K562 (cell line): ENCODE data around the gene SLC49A4. TPM values are rescaled to one million over a fixed set of nuclear protein-coding genes. Genes with fewer than 3 reads are reported as not detected.

Experiments used
- ATAC-seq: fragments of 200-7000 bp; cut with Tn5 transposase; 3 replicates; pipeline ENCODE4 v1.9.1; 2020; ENCODE audit warnings: moderate library complexity
- BruUV-seq: library from RNA; stranded (reverse); fragments of 400-500 nt; replicated peaks from 2 replicates; lab custom pipeline; 2021; lab: Mats Ljungman, UMichigan
- CTCF ChIA-PET: fragments of 300-600 bp; formaldehyde crosslinking; extraction: SDS; loops from one replicate; lab custom pipeline; 2021; ENCODE audit warnings: low intra/inter-chr PET ratio; lab: Yijun Ruan, JAX
- POLR2A ChIA-PET: fragments of 300-600, 350-650 bp; sonication (Branson Sonifier 250); formaldehyde crosslinking; extraction: SDS; loops from one replicate; lab custom pipeline; 2021; ENCODE audit warnings: antibody characterized with exemption, inconsistent platforms; lab: Yijun Ruan, JAX
- DNase-seq, 4 experiments: peaks; one replicate each; pipeline versions ENCODE4 v3.0.0 to v3.0.0-alpha.2; 2011 to 2018; ENCODE audit warnings: low spot score in 3 of 4, mixed read lengths in 3 of 4; ENCODE audit errors: extremely low read depth in 1 of 4
- FAIRE-seq: peaks from 2 replicates; lab custom pipeline; 2011; peaks lifted over from hg19 to GRCh38; lab: Jason Lieb, UNC
- H2AFZ ChIP-seq: 2 replicates; pipeline ENCODE4 v1.6.0; 2011; ENCODE audit warnings: low read depth, low read length, control low read depth, inconsistent platforms
- H3K27ac ChIP-seq: fragments of 200-600 bp; 3 replicates; pipeline ENCODE4 v1.8.0; 2011; ENCODE audit warnings: low read depth, mild to moderate bottlenecking, control low read depth, inconsistent platforms, low read length, moderate library complexity, mixed read lengths; ENCODE audit errors: extremely low read depth
- H3K27me3 ChIP-seq, 2 experiments: fragments of 300-600 bp in 1 of 2; 2 replicates in 1 of 2; 3 replicates in 1 of 2; pipeline versions ENCODE4 v1.6.0 to v1.8.0; 2011; ENCODE audit warnings: inconsistent platforms in 2 of 2, low read length in 2 of 2, mild to moderate bottlenecking in 1 of 2, mixed read lengths in 1 of 2, moderate library complexity in 1 of 2; ENCODE audit not compliant: control insufficient read depth in 2 of 2, insufficient read depth in 2 of 2
- H3K36me3 ChIP-seq: fragments of 300-600 bp; 3 replicates; pipeline ENCODE4 v1.8.0; 2011; ENCODE audit warnings: mild to moderate bottlenecking, low read length, inconsistent platforms; ENCODE audit not compliant: control insufficient read depth, insufficient read depth
- H3K4me1 ChIP-seq, 2 experiments: fragments of 200-600 bp in 1 of 2; replicated peaks in 1 of 2; 2 replicates in 1 of 2; 3 replicates in 1 of 2; pipeline versions ENCODE4 v1.5.1 to v1.8.0; 2011; ENCODE audit warnings: inconsistent platforms in 2 of 2, low read length in 2 of 2, mild to moderate bottlenecking in 1 of 2, mixed read lengths in 1 of 2, moderate library complexity in 1 of 2; ENCODE audit not compliant: control insufficient read depth in 2 of 2, insufficient read depth in 2 of 2
- H3K4me2 ChIP-seq: 2 replicates; pipeline ENCODE4 v1.6.1; 2011; ENCODE audit warnings: low read length, control low read depth, inconsistent platforms, mixed read lengths; ENCODE audit not compliant: insufficient read depth
- H3K4me3 ChIP-seq: fragments of 200-600 bp; sonication (generic), shearing (Covaris generic); 2 replicates; pipeline ENCODE4 v1.5.1; 2016; ENCODE audit warnings: control low read depth, inconsistent platforms
- H3K79me2 ChIP-seq: fragments of 200-600 bp; 3 replicates; pipeline ENCODE4 v1.8.0; 2011; ENCODE audit warnings: low read length, inconsistent platforms; ENCODE audit not compliant: control insufficient read depth, insufficient read depth
- H3K9ac ChIP-seq, 2 experiments: 2 replicates each; pipeline versions ENCODE4 v1.6.0 to v1.6.1; 2011; ENCODE audit warnings: low read depth in 2 of 2, low read length in 2 of 2, control low read depth in 1 of 2, inconsistent platforms in 1 of 2, mild to moderate bottlenecking in 1 of 2, mixed read lengths in 1 of 2; ENCODE audit not compliant: insufficient read depth in 1 of 2
- H3K9me1 ChIP-seq: one replicate; pipeline ENCODE4 v1.6.0; 2011; ENCODE audit warnings: inconsistent platforms, mild to moderate bottlenecking, low read length, moderate library complexity; ENCODE audit not compliant: control insufficient read depth, insufficient read depth
- H3K9me3 ChIP-seq: replicated peaks from 2 replicates; pipeline ENCODE4 v1.5.1; 2011; ENCODE audit warnings: low read depth, low read length, inconsistent platforms; ENCODE audit not compliant: control insufficient read depth, insufficient read depth
- H4K20me1 ChIP-seq: replicated peaks from 2 replicates; pipeline ENCODE4 v1.6.1; 2011; ENCODE audit warnings: low read length, inconsistent platforms, mixed read lengths; ENCODE audit not compliant: control insufficient read depth, insufficient read depth
- ARHGAP35 ChIP-seq: fragments of 450-650 bp; IDR thresholded peaks from 2 replicates; pipeline ENCODE4 v1.6.1; 2018; ENCODE audit not compliant: partially characterized antibody
- ARID3B ChIP-seq: fragments of 250-450 bp; sonication (Bioruptor Pico); IDR thresholded peaks from 2 replicates; pipeline ENCODE4 v1.4.0; 2020; ENCODE audit warnings: borderline replicate concordance
- ATF1 ChIP-seq, 2 experiments: fragments of 450-650 bp in 1 of 2; IDR thresholded peaks; 2 replicates each; pipeline ENCODE4 v1.6.1; 2016; ENCODE audit warnings: missing compliant biosample characterization in 1 of 2, missing genetic modification characterization in 1 of 2
- C11orf30 ChIP-seq: fragments of 450-650 bp; IDR thresholded peaks from 2 replicates; pipeline ENCODE4 v1.6.1; 2016; ENCODE audit warnings: low read depth, mild to moderate bottlenecking
- CHAMP1 ChIP-seq: fragments of 450-650 bp; IDR thresholded peaks from 2 replicates; pipeline ENCODE4 v1.6.1; 2016; ENCODE audit warnings: mild to moderate bottlenecking
- ETV5 ChIP-seq: sonication (generic); formaldehyde crosslinking; IDR thresholded peaks from 2 replicates; pipeline ENCODE4 v1.4.0; 2020; ENCODE audit warnings: low read depth, mild to moderate bottlenecking, missing genetic modification reagents
- HLTF ChIP-seq: fragments of 450-650 bp; IDR thresholded peaks from 2 replicates; pipeline ENCODE4 v1.6.1; 2016
- IRF2 ChIP-seq: sonication (generic); formaldehyde crosslinking; IDR thresholded peaks from 2 replicates; pipeline ENCODE4 v1.8.1; 2022; ENCODE audit warnings: mild to moderate bottlenecking, missing genetic modification reagents
- MBD1 ChIP-seq: fragments of 250-450 bp; sonication (Bioruptor Pico); IDR thresholded peaks from 2 replicates; pipeline ENCODE4 v1.8.0; 2022; ENCODE audit warnings: inconsistent platforms
- MIER1 ChIP-seq: fragments of 450-650 bp; IDR thresholded peaks from 2 replicates; pipeline ENCODE4 v1.6.1; 2016; ENCODE audit warnings: antibody characterized with exemption, mild to moderate bottlenecking, low read depth
- MYBL2 ChIP-seq, 2 experiments: fragments of 450-650 bp in 1 of 2; sonication (generic) in 1 of 2; formaldehyde crosslinking in 1 of 2; IDR thresholded peaks; 2 replicates each; pipeline versions ENCODE4 v1.6.1 to v1.8.1; 2017 to 2022; ENCODE audit warnings: borderline replicate concordance in 1 of 2, inconsistent platforms in 1 of 2, low read depth in 1 of 2, mild to moderate bottlenecking in 1 of 2, missing genetic modification reagents in 1 of 2, moderate library complexity in 1 of 2
- RFX7 ChIP-seq: fragments of 250-450 bp; sonication (Bioruptor Pico); IDR thresholded peaks from 2 replicates; pipeline ENCODE4 v1.5.1; 2021; ENCODE audit warnings: mild to moderate bottlenecking
- SMARCB1 ChIP-seq: IDR thresholded peaks from 2 replicates; pipeline ENCODE4 v1.6.1; 2011; ENCODE audit warnings: improper control_type of control experiment, low read depth; ENCODE audit not compliant: insufficient read length
- SREBF2 ChIP-seq: sonication (generic); formaldehyde crosslinking; IDR thresholded peaks from 2 replicates; pipeline ENCODE4 v1.4.0; 2020; ENCODE audit warnings: mild to moderate bottlenecking, missing genetic modification reagents
- ZNF121 ChIP-seq: sonication (generic); formaldehyde crosslinking; conservative IDR thresholded peaks from 2 replicates; pipeline ENCODE4 v1.8.0; 2022; ENCODE audit warnings: missing genetic modification reagents
- ZNF133 ChIP-seq: fragments of 250-450 bp; sonication (Bioruptor Pico); IDR thresholded peaks from 2 replicates; pipeline ENCODE4 v1.4.0; 2020; ENCODE audit warnings: mild to moderate bottlenecking
- ZNF174 ChIP-seq: fragments of 250-450 bp; sonication (Bioruptor Pico); IDR thresholded peaks from 2 replicates; pipeline ENCODE4 v1.4.0; 2020; ENCODE audit warnings: mild to moderate bottlenecking
- ZNF175 ChIP-seq: fragments of 200-800 bp; sonication (Bioruptor generic); IDR thresholded peaks from 2 replicates; pipeline ENCODE4 v1.6.1; 2016; ENCODE audit warnings: low read depth, mild to moderate bottlenecking, missing genetic modification characterization, missing compliant biosample characterization
- ZNF444 ChIP-seq: fragments of 250-450 bp; sonication (Bioruptor Pico); IDR thresholded peaks from 2 replicates; pipeline ENCODE4 v1.4.0; 2020; ENCODE audit warnings: mild to moderate bottlenecking, moderate library complexity
- WGBS: fragments of 100-300 bp; shearing (Covaris generic); methylation state at CpG from one replicate; pipeline ENCODE4 v1.1.6; 2016; ENCODE audit warnings: low coverage, mixed read lengths; ENCODE audit not compliant: insufficient coverage; ENCODE audit errors: missing lambda C conversion rate; 5-methylcytosine and 5-hydroxymethylcytosine counted together
- in situ Hi-C: fragments of 300-500 bp; cut with MboI; formaldehyde crosslinking; loops from 4 replicates; pipeline ENCODE4 v1.15.0; 2018; ENCODE audit warnings: inconsistent platforms, mixed read lengths
- intact Hi-C: fragments of 100-400 bp; cut with micrococcal nuclease; formaldehyde crosslinking; loops from 2 replicates; pipeline ENCODE4 v1.14.2; 2022
- polyA plus RNA-seq, 8 experiments: library from polyadenylated mRNA; depleted of rRNA in 4 of 8; stranded (reverse) in 5 of 8; unstranded in 3 of 8; fragments of >200 nt; fragmentation: Nextera tagmentation in 2 of 8; fragmentation: Illumina TruSeq in 1 of 8; extraction: Ambion mirVana in 2 of 8; extraction: Trizol in 1 of 8; gene quantifications; 2 replicates each; pipeline versions ENCODE4 v1.2.1 to v1.2.3, GENCODE V29; 2011 to 2014; ENCODE audit warnings: inconsistent platforms in 1 of 8, missing spikeins in 1 of 8
- total RNA-seq, 7 experiments: library from RNA; depleted of rRNA in 6 of 7; stranded (reverse); fragments of >200 nt in 6 of 7; fragmentation: Illumina TruSeq in 2 of 7; extraction: Trizol in 2 of 7; gene quantifications; 2 replicates each; pipeline versions ENCODE4 v1.2.1 to v1.2.3, GENCODE V29; 2011 to 2021; ENCODE audit warnings: low replicate concordance in 1 of 7

Gene SLC49A4
- total and polyA plus RNA-seq, 9 of the 15 experiments (the other 6 are each of a cell fraction or from before 2014, with no cell fraction given), result 0.15 to 1.3 (median 0.83) TPM

- Histone ChIP-seq H3K9me1 (no peaks in the 10 kb centered on the region), H3K36me3 (no peaks in the 10 kb centered on the region), H3K79me2 (no peaks in the 10 kb centered on the region), H2AFZ (no peak overlapping the region), H3K27me3 (peaks cover 9 to 41% of the 10 kb centered on the region in 2 experiments; a peak in 4 of 5 replicates), H3K4me1 (peaks cover 0 to 14% of the 10 kb centered on the region in 2 experiments; a peak in 2 of 5 replicates), H3K4me2 (no peak overlapping the region), H3K9me3 (no peaks in the 10 kb centered on the region; the same call in 1 of the 2 replicates), H3K4me3 (no peak overlapping the region), H3K9ac (no peak overlapping the region), H3K27ac (no peak overlapping the region), H4K20me1 (no peaks in the 10 kb centered on the region)
- FAIRE-seq (no peak), DNase-seq (no peak), ATAC-seq (no peak)
- ChIA-PET CTCF (no interaction called here), POLR2A (interaction anchor here (0.5 to 0.6 kb wide), 2 partner anchors 24 to 112 kb away, joined by 3 read pairs; no protein-coding TSS in a partner anchor)
- 0% methylated on average over 2 of the region's 3 CpGs for WGBS
- intact Hi-C loops (no loop called here), in situ Hi-C loops (no loop called here)
- no TSS peak for BruUV-seq
- TF ChIP-seq IRF2 (no peak), ZNF174 (no peak), ATF1 (CRISPR knock-in tag; IDR thresholded peaks at IDR 0.05) (no peak), ATF1 (tag; IDR thresholded peaks at IDR 0.05) (no peak), MYBL2 (IDR thresholded peaks at IDR 0.05; ENCODE audit: low read depth) (no peak), MYBL2 (CRISPR knock-in tag; IDR thresholded peaks at IDR 0.05; ENCODE audit: borderline replicate concordance) (no peak), MIER1 (no peak), ZNF133 (CRISPR knock-in tag) (no peak), SMARCB1 (no peak), MBD1 (CRISPR knock-in tag) (no peak), C11orf30 (no peak), ARHGAP35 (no peak), ETV5 (no peak), CHAMP1 (no peak), RFX7 (no peak), ZNF121 (CRISPR knock-in tag) (no peak), SREBF2 (CRISPR knock-in tag) (no peak), ZNF175 (no peak), HLTF (no peak), ZNF444 (CRISPR knock-in tag) (no peak), ARID3B (no peak)
Observed at GRCh38 chr3:122908251-122908650, 113.4 kb downstream of the SLC49A4 start.
